Measurements from ENCODE around the gene COTL1. TPM values are rescaled to one million over a fixed set of nuclear protein-coding genes. Genes with fewer than 3 reads are reported as not detected.
A peak's percentile ranks its signal among the peaks of the same experiment; 100 is the strongest.

COTL1 gene
- polyA plus RNA-seq, 1 of the 3 experiments (the other 2 are of a cell fraction): 91.6 TPM

- no peak for TF ChIP-seq ZBTB33 (IDR thresholded peaks at IDR 0.05; ENCODE audit: borderline replicate concordance, low read depth)
- TF ChIP-seq RCOR1 (IDR thresholded peaks at IDR 0.05; ENCODE audit: low read length): no peak
- TF ChIP-seq GABPA (IDR thresholded peaks at IDR 0.05; ENCODE audit: low read depth): no peak
- TF ChIP-seq REST (IDR thresholded peaks at IDR 0.05; ENCODE audit: low read depth, low read length): no peak
- peak; percentile 78; the same call in 1 of the 2 replicates for TF ChIP-seq MAX (IDR thresholded peaks at IDR 0.05; ENCODE audit: low read depth)
- TF ChIP-seq JUND (IDR thresholded peaks at IDR 0.05): no peak
- TF ChIP-seq YY1 (IDR thresholded peaks at IDR 0.05; ENCODE audit: low read depth): 0 out of 2 replicates have a peak, but pooled peaks have one; percentile 39
Measured at GRCh38 chr16:84647828-84648594, 30.1 kb upstream of the COTL1 start, which contains the start of gene KLHL36 (continued).

GRCh38 chr16:84643674-84644073, 25.8 kb upstream of the COTL1 start:
- H3K9ac ChIP-seq: no peak overlapping the region
- H3K79me2 ChIP-seq (ENCODE audit: insufficient read depth): no peaks in the 10 kb centered on the region
- CTCF ChIA-PET: interaction anchor here (1.0 to 6.4 kb wide), 5 partner anchors 21 to 111 kb away, joined by 3 to 33 read pairs (median 5); no protein-coding TSS in a partner anchor
- H3F3A ChIP-seq (replicated peaks; ENCODE audit: insufficient read depth): peaks cover 9% of the 10 kb centered on the region
- peaks cover 20 to 25% of the 10 kb centered on the region in 2 experiments; a peak in 3 of 4 replicates for H3K4me1 ChIP-seq (ENCODE audit: control insufficient read depth in 1 of 2, insufficient read depth in 2 of 2, low read depth in 1 of 2, low read length in 1 of 2)
- WGBS (ENCODE audit: low lambda C conversion rate): 80% methylated on average over 4 of the region's 4 CpGs
- no peaks in the 10 kb centered on the region for H3K9me3 ChIP-seq
- no peak for TF ChIP-seq SMC3 (IDR thresholded peaks at IDR 0.05; ENCODE audit: low read depth, low read length)
- TF ChIP-seq SIN3A (IDR thresholded peaks at IDR 0.05; ENCODE audit: borderline replicate concordance, low read depth, low read length): no peak
- TF ChIP-seq ZBTB33 (IDR thresholded peaks at IDR 0.05; ENCODE audit: borderline replicate concordance, low read depth): no peak
- TF ChIP-seq GATA2 (CRISPR knock-in tag; IDR thresholded peaks at IDR 0.05): no peak
- no peak for TF ChIP-seq GABPA (IDR thresholded peaks at IDR 0.05; ENCODE audit: low read depth)
- TF ChIP-seq USF2 (IDR thresholded peaks at IDR 0.05; ENCODE audit: borderline replicate concordance, low read depth, low read length): no peak
- no peak for TF ChIP-seq TCF12 (IDR thresholded peaks at IDR 0.05)
- TF ChIP-seq NFIC (IDR thresholded peaks at IDR 0.05; ENCODE audit: borderline replicate concordance): no peak
- no peak for TF ChIP-seq FOXJ3 (CRISPR knock-in tag; IDR thresholded peaks at IDR 0.05)
- TF ChIP-seq RXRA (IDR thresholded peaks at IDR 0.05; ENCODE audit: borderline replicate concordance, low read depth): no peak
- TF ChIP-seq POLR2AphosphoS5 (IDR thresholded peaks at IDR 0.05; ENCODE audit: low read depth, low read length): no peak
- TF ChIP-seq NRF1 (IDR thresholded peaks at IDR 0.05; ENCODE audit: low read depth, low read length): no peak
- no peak for DNase-seq
- H3K4me3 ChIP-seq (ENCODE audit: low read depth in 2 of 2, low read length in 1 of 2): no peak overlapping the region
- peak overlapping the region in 1 of 2 experiments; percentile 47; a peak in 1 of 4 replicates for H3K27ac ChIP-seq (ENCODE audit: low read depth in 2 of 2, low read length in 1 of 2)
- H4K20me1 ChIP-seq (ENCODE audit: insufficient read depth): no peaks in the 10 kb centered on the region
- peak overlapping the region; percentile 60; the same call in 1 of the 2 replicates for H2AFZ ChIP-seq (ENCODE audit: low read depth)
- POLR2A ChIA-PET: interaction anchor here (0.7 kb wide), 1 partner anchor 57 kb away, joined by 3 read pairs; no protein-coding TSS in a partner anchor
- no peaks in the 10 kb centered on the region for H3K36me3 ChIP-seq (replicated peaks in 1 of 2; ENCODE audit: control insufficient read depth in 1 of 2, insufficient read depth in 2 of 2, low read length in 1 of 2)
- no peaks in the 10 kb centered on the region for H3K27me3 ChIP-seq (ENCODE audit: insufficient read depth)
- H3K9me2 ChIP-seq: no peaks in the 10 kb centered on the region
- H3K4me2 ChIP-seq: 0 out of 2 replicates have a peak overlapping the region, but pooled peaks have one; percentile 54

All from SK-N-SH (cell line).